GM23338 (cell line): Measurements from ENCODE around the gene TYMP. TPM values are rescaled to one million over a fixed set of nuclear protein-coding genes. Genes with fewer than 3 reads are reported as not detected.

Experiments
- ATAC-seq: fragments of 200-7000 bp; cut with Tn5 transposase; 3 replicates; pipeline ENCODE4 v1.9.1; 2020
- DNase-seq: peaks from one replicate; pipeline ENCODE4 v3.0.0-alpha.2; 2015; ENCODE audit warnings: low spot score
- H2AFZ ChIP-seq: fragments of 200-600 bp; sonication (generic); 2 replicates; pipeline ENCODE4 v1.8.0; 2016; ENCODE audit warnings: antibody characterized with exemption, mild to moderate bottlenecking, moderate library complexity
- H3F3A ChIP-seq: fragments of 200-600 bp; sonication (generic); replicated peaks from 2 replicates; pipeline ENCODE4 v1.8.0; 2017; ENCODE audit warnings: antibody characterized with exemption, mixed run types, low read depth
- H3K27ac ChIP-seq: fragments of 200-600 bp; sonication (generic); 2 replicates; pipeline ENCODE4 v1.6.1; 2016; ENCODE audit warnings: low read depth
- H3K27me3 ChIP-seq: fragments of 200-600 bp; sonication (generic); 2 replicates; pipeline ENCODE4 v1.8.0; 2016; ENCODE audit warnings: mild to moderate bottlenecking, mixed run types, moderate library complexity; ENCODE audit not compliant: insufficient read depth
- H3K36me3 ChIP-seq: fragments of 200-600 bp; sonication (generic); 2 replicates; pipeline ENCODE4 v1.8.0; 2016; ENCODE audit warnings: mild to moderate bottlenecking; ENCODE audit not compliant: insufficient read depth
- H3K4me1 ChIP-seq: fragments of 200-600 bp; sonication (generic); 2 replicates; pipeline ENCODE4 v1.8.0; 2016; ENCODE audit warnings: mild to moderate bottlenecking, moderate library complexity; ENCODE audit not compliant: insufficient read depth
- H3K4me2 ChIP-seq: fragments of 200-600 bp; sonication (generic); 2 replicates; pipeline ENCODE4 v1.7.1; 2017; ENCODE audit warnings: mixed run types
- H3K4me3 ChIP-seq: fragments of 200-600 bp; sonication (generic); 2 replicates; pipeline ENCODE4 v1.6.1; 2016; ENCODE audit warnings: mixed run types
- H3K79me2 ChIP-seq: fragments of 200-600 bp; sonication (generic); replicated peaks from 2 replicates; pipeline ENCODE4 v1.8.0; 2017; ENCODE audit warnings: mild to moderate bottlenecking; ENCODE audit not compliant: insufficient read depth
- H3K9me2 ChIP-seq: fragments of 200-600 bp; sonication (generic); 2 replicates; pipeline ENCODE4 v1.8.0; 2017; ENCODE audit not compliant: insufficient read depth
- H4K20me1 ChIP-seq: fragments of 200-600 bp; sonication (generic); replicated peaks from 2 replicates; pipeline ENCODE4 v1.8.0; 2017; ENCODE audit warnings: mild to moderate bottlenecking; ENCODE audit not compliant: insufficient read depth
- H3K27ac Mint-ChIP-seq: 2 replicates; pipeline ENCODE4 v1.8.0; 2020; ENCODE audit warnings: inconsistent platforms, mild to moderate bottlenecking, moderate library complexity, mixed read lengths
- H3K27me3 Mint-ChIP-seq: 3 replicates; pipeline ENCODE4 v1.8.0; 2022; ENCODE audit warnings: low read depth, mild to moderate bottlenecking, moderate library complexity, mixed read lengths, inconsistent platforms; ENCODE audit not compliant: insufficient read depth, poor library complexity
- H3K36me3 Mint-ChIP-seq: 3 replicates; pipeline ENCODE4 v1.8.0; 2021; ENCODE audit warnings: low read depth, mild to moderate bottlenecking, inconsistent platforms, moderate library complexity, mixed read lengths
- H3K4me1 Mint-ChIP-seq: 3 replicates; pipeline ENCODE4 v1.8.0; 2020; ENCODE audit warnings: mild to moderate bottlenecking, inconsistent platforms, mixed read lengths
- H3K4me3 Mint-ChIP-seq: 3 replicates; pipeline ENCODE4 v1.8.0; 2021; ENCODE audit warnings: moderate library complexity, mild to moderate bottlenecking, inconsistent platforms, mixed read lengths
- H3K9me3 Mint-ChIP-seq: 3 replicates; pipeline ENCODE4 v1.8.0; 2020; ENCODE audit warnings: moderate library complexity, mild to moderate bottlenecking, inconsistent platforms, mixed read lengths
- CREB1 ChIP-seq: fragments of 250-450 bp; sonication (Bioruptor Pico); IDR thresholded peaks from 2 replicates; pipeline ENCODE4 v1.5.0; 2020; ENCODE audit warnings: low read depth, mild to moderate bottlenecking, moderate library complexity
- CTCF ChIP-seq, 2 experiments: fragments of 200-600 bp in 1 of 2; sonication (generic) in 1 of 2; conservative IDR thresholded peaks; 2 replicates each; pipeline versions ENCODE4 v1.5.1 to v1.6.1; 2016 to 2017; ENCODE audit warnings: antibody characterized with exemption in 2 of 2, low read depth in 2 of 2, mild to moderate bottlenecking in 2 of 2, moderate library complexity in 1 of 2
- ETS1 ChIP-seq: IDR thresholded peaks from 2 replicates; pipeline ENCODE4 v1.6.1; 2016; ENCODE audit warnings: antibody characterized with exemption
- EZH2 ChIP-seq: fragments of 200-600 bp; sonication (generic); IDR thresholded peaks from one replicate; pipeline ENCODE4 v1.8.0; 2017; ENCODE audit warnings: antibody characterized with exemption, mild to moderate bottlenecking, low read depth; ENCODE audit not compliant: unreplicated experiment
- JUNB ChIP-seq: IDR thresholded peaks from one replicate; pipeline ENCODE4 v1.6.1; 2016; ENCODE audit warnings: antibody characterized with exemption; ENCODE audit not compliant: unreplicated experiment
- NANOG ChIP-seq: IDR thresholded peaks from 2 replicates; pipeline ENCODE4 v1.6.1; 2016; ENCODE audit warnings: antibody characterized with exemption, borderline replicate concordance
- POLR2AphosphoS5 ChIP-seq: IDR thresholded peaks from 2 replicates; pipeline ENCODE4 v1.6.1; 2016; ENCODE audit warnings: antibody characterized with exemption, low read depth
- STAT1 ChIP-seq: IDR thresholded peaks from one replicate; pipeline ENCODE4 v1.6.1; 2016; ENCODE audit warnings: antibody characterized with exemption; ENCODE audit not compliant: unreplicated experiment
- ZNF331 ChIP-seq: fragments of 250-450 bp; sonication (Bioruptor Pico); IDR thresholded peaks from 2 replicates; pipeline ENCODE4 v1.5.0; 2020; ENCODE audit warnings: low read depth, mild to moderate bottlenecking, moderate library complexity
- polyA plus RNA-seq: library from polyadenylated mRNA; unstranded; fragments of >200 nt; fragmentation: Nextera tagmentation; extraction: Ambion mirVana; gene quantifications from 2 replicates; pipeline ENCODE4 v1.2.1, GENCODE V29; 2016
- total RNA-seq: library from RNA; depleted of rRNA; stranded (reverse); fragments of >200 nt; shearing (Covaris generic); gene quantifications from 2 replicates; pipeline ENCODE4 v1.2.3, GENCODE V29; 2014

TYMP gene
- total and polyA plus RNA-seq, 2 experiments from 2014 or later: 0.28 to 1.8 TPM

- Histone ChIP-seq H3K36me3 (no peaks in the 10 kb centered on the region), H3K9me2 (no peaks in the 10 kb centered on the region), H4K20me1 (no peaks in the 10 kb centered on the region), H3K4me3 (peak overlapping the region; percentile 45; the same call in 1 of the 2 replicates), H3K27ac (no peak overlapping the region), H3K27me3 (peaks cover 31% of the 10 kb centered on the region), H2AFZ (peak overlapping the region; percentile 90), H3K4me1 (no peaks in the 10 kb centered on the region; the same call in 1 of the 2 replicates), H3F3A (peaks cover 7% of the 10 kb centered on the region; the same call in 1 of the 2 replicates), H3K79me2 (no peaks in the 10 kb centered on the region), H3K4me2 (peak overlapping the region; percentile 66; the same call in 1 of the 2 replicates)
- Mint-ChIP-seq H3K4me3 (no peak overlapping the region), H3K27ac (no peak overlapping the region), H3K36me3 (no peaks in the 10 kb centered on the region), H3K4me1 (no peaks in the 10 kb centered on the region), H3K9me3 (no peaks in the 10 kb centered on the region), H3K27me3 (peaks cover 33% of the 10 kb centered on the region)
- DNase-seq (no peak), ATAC-seq (peak; percentile 15)
- TF ChIP-seq POLR2AphosphoS5 (no peak), ETS1 (no peak)
Observed at GRCh38 chr22:50548921-50549790, 19.3 kb upstream of the TYMP start.

GRCh38 chr22:50548040-50548920, 18.5 kb upstream of the TYMP start:
- peaks cover 38% of the 10 kb centered on the region for H3K27me3 ChIP-seq

GRCh38 chr22:50547263-50547985, 17.6 kb upstream of the TYMP start:
- Mint-ChIP-seq H3K27ac (no peak overlapping the region), H3K27me3 (peaks cover 35% of the 10 kb centered on the region), H3K4me3 (no peak overlapping the region), H3K4me1 (no peaks in the 10 kb centered on the region), H3K9me3 (no peaks in the 10 kb centered on the region), H3K36me3 (no peaks in the 10 kb centered on the region)
- ATAC-seq: peak; percentile 3; the same call in 1 of the 3 replicates
- H3K4me2 ChIP-seq: no peak overlapping the region
- H3K79me2 ChIP-seq: no peaks in the 10 kb centered on the region
- H2AFZ ChIP-seq: no peak overlapping the region
- no peaks in the 10 kb centered on the region; the same call in 1 of the 2 replicates for H3K4me1 ChIP-seq
- H3K9me2 ChIP-seq: no peaks in the 10 kb centered on the region
- no peak for DNase-seq
- H3K36me3 ChIP-seq: no peaks in the 10 kb centered on the region
- no peaks in the 10 kb centered on the region for H4K20me1 ChIP-seq
- peaks cover 7% of the 10 kb centered on the region; the same call in 1 of the 2 replicates for H3F3A ChIP-seq
- H3K27me3 ChIP-seq: peaks cover 39% of the 10 kb centered on the region
- H3K27ac ChIP-seq: no peak overlapping the region
- no peak overlapping the region for H3K4me3 ChIP-seq
- no peak for TF ChIP-seq JUNB
- no peak for TF ChIP-seq CTCF (conservative IDR thresholded peaks at IDR 0.05; ENCODE audit: low read depth in 2 of 2)
- TF ChIP-seq CREB1 (CRISPR knock-in tag): no peak
- no peak for TF ChIP-seq NANOG
- no peak for TF ChIP-seq ZNF331
- TF ChIP-seq POLR2AphosphoS5: no peak
- TF ChIP-seq ETS1: no peak
- no peak for TF ChIP-seq EZH2
- TF ChIP-seq STAT1: no peak

More at GRCh38 chr22:50548040-50548920, 18.5 kb upstream of the TYMP start:
- no peaks in the 10 kb centered on the region for H4K20me1 ChIP-seq
- Mint-ChIP-seq H3K9me3 (no peaks in the 10 kb centered on the region), H3K4me3 (no peak overlapping the region), H3K27me3 (peaks cover 35% of the 10 kb centered on the region), H3K4me1 (no peaks in the 10 kb centered on the region), H3K36me3 (no peaks in the 10 kb centered on the region), H3K27ac (no peak overlapping the region)
- no peaks in the 10 kb centered on the region; the same call in 1 of the 2 replicates for H3K4me1 ChIP-seq
- TF ChIP-seq NANOG: no peak
- TF ChIP-seq EZH2: peak; percentile 42
- no peaks in the 10 kb centered on the region for H3K79me2 ChIP-seq
- H3K4me3 ChIP-seq: peak overlapping the region; percentile 45; the same call in 1 of the 2 replicates
- H3K27ac ChIP-seq: no peak overlapping the region
- peak overlapping the region; percentile 66; the same call in 1 of the 2 replicates for H3K4me2 ChIP-seq
- H2AFZ ChIP-seq: peak overlapping the region; percentile 90
- ATAC-seq (peak; percentile 12), DNase-seq (no peak)
- no peaks in the 10 kb centered on the region for H3K36me3 ChIP-seq
- no peaks in the 10 kb centered on the region for H3K9me2 ChIP-seq
- peaks cover 7% of the 10 kb centered on the region; the same call in 1 of the 2 replicates for H3F3A ChIP-seq
